GM12878 (cell line): ENCODE results near the gene PLXDC1. TPM values are rescaled to one million over a fixed set of nuclear protein-coding genes. Genes with fewer than 3 reads are reported as not detected.

Experiments used
- ATAC-seq: fragments of 200-7000 bp; cut with Tn5 transposase; 3 replicates; pipeline ENCODE4 v1.9.1; 2020; ENCODE audit warnings: mild to moderate bottlenecking, moderate library complexity
- BruUV-seq: library from RNA; stranded (reverse); fragments of 400-500 nt; replicated peaks from 2 replicates; lab custom pipeline; 2021; lab: Mats Ljungman, UMichigan
- CTCF ChIA-PET: fragments of 300-600 bp; sonication (Branson Sonifier 250); formaldehyde crosslinking; extraction: SDS; loops from one replicate; lab custom pipeline; 2021; ENCODE audit warnings: inconsistent platforms; lab: Yijun Ruan, JAX
- POLR2A ChIA-PET: fragments of 350-600 bp; formaldehyde crosslinking; extraction: SDS; loops from one replicate; lab custom pipeline; 2021; ENCODE audit warnings: inconsistent platforms; lab: Charles Lee
- RAD21 ChIA-PET: fragments of 300-600 bp; sonication (Branson Sonifier 250); formaldehyde crosslinking; loops from one replicate; lab custom pipeline; 2023; ENCODE audit warnings: antibody characterized with exemption; ENCODE audit not compliant: unreplicated experiment; lab: Charles Lee
- SMC1A ChIA-PET: fragments of 300-600 bp; sonication (Branson Sonifier 250); formaldehyde crosslinking; loops from one replicate; lab custom pipeline; 2023; ENCODE audit not compliant: unreplicated experiment, uncharacterized antibody; lab: Charles Lee
- DNase-seq: peaks from one replicate; pipeline ENCODE4 v3.0.0-alpha.2; 2011; ENCODE audit warnings: low read depth, low spot score
- FAIRE-seq: peaks from 3 replicates; lab custom pipeline; 2011; peaks lifted over from hg19 to GRCh38; lab: Jason Lieb, UNC
- H2AFZ ChIP-seq: 2 replicates; pipeline ENCODE4 v1.6.0; 2011; ENCODE audit warnings: low read depth, low read length, control low read depth; ENCODE audit not compliant: control insufficient read depth
- H3K27ac ChIP-seq: 2 replicates; pipeline ENCODE4 v1.5.1; 2011; ENCODE audit warnings: control low read depth; ENCODE audit not compliant: control insufficient read depth, insufficient read depth
- H3K27me3 ChIP-seq, 2 experiments: replicated peaks in 1 of 2; 2 replicates each; pipeline versions ENCODE4 v1.6.0 to v1.6.1; 2011; ENCODE audit warnings: low read length in 1 of 2; ENCODE audit not compliant: control insufficient read depth in 2 of 2, insufficient read depth in 2 of 2
- H3K36me3 ChIP-seq, 2 experiments: 2 replicates each; pipeline ENCODE4 v1.5.1; 2011; ENCODE audit warnings: low read length in 1 of 2; ENCODE audit not compliant: control insufficient read depth in 2 of 2, insufficient read depth in 2 of 2
- H3K4me1 ChIP-seq: 2 replicates; pipeline ENCODE4 v1.6.1; 2011; ENCODE audit warnings: mild to moderate bottlenecking, low read length, moderate library complexity, mixed read lengths; ENCODE audit not compliant: control insufficient read depth, insufficient read depth
- H3K4me2 ChIP-seq: 2 replicates; pipeline ENCODE4 v1.6.0; 2011; ENCODE audit warnings: control low read depth; ENCODE audit not compliant: control insufficient read depth, insufficient read depth
- H3K4me3 ChIP-seq: fragments of 200-600 bp; sonication (generic); 2 replicates; pipeline ENCODE4 v1.5.1; 2016
- H3K79me2 ChIP-seq: 2 replicates; pipeline ENCODE4 v1.6.0; 2011; ENCODE audit warnings: low read length; ENCODE audit not compliant: control insufficient read depth, insufficient read depth
- H3K9ac ChIP-seq: 2 replicates; pipeline ENCODE4 v1.8.0; 2011; ENCODE audit warnings: low read length, control low read depth, mixed read lengths; ENCODE audit not compliant: control insufficient read depth, insufficient read depth
- H3K9me3 ChIP-seq: replicated peaks from 3 replicates; pipeline ENCODE4 v1.5.1; 2011; ENCODE audit warnings: mild to moderate bottlenecking, low read length; ENCODE audit not compliant: control insufficient read depth, insufficient read depth
- H4K20me1 ChIP-seq: 2 replicates; pipeline ENCODE4 v1.6.0; 2011; ENCODE audit not compliant: control insufficient read depth, insufficient read depth
- BCL11A ChIP-seq: IDR thresholded peaks from 2 replicates; pipeline ENCODE4 v1.6.1; 2011; ENCODE audit warnings: low read depth, low read length
- CREB1 ChIP-seq: IDR thresholded peaks from 2 replicates; pipeline ENCODE4 v1.6.1; 2012; ENCODE audit warnings: low read depth, mild to moderate bottlenecking, inconsistent platforms
- DPF2 ChIP-seq: fragments of 450-650 bp; IDR thresholded peaks from 2 replicates; pipeline ENCODE4 v1.6.1; 2017; ENCODE audit warnings: mild to moderate bottlenecking
- EP300 ChIP-seq, 2 experiments: fragments of 150-350 bp in 1 of 2; IDR thresholded peaks; 2 replicates each; pipeline ENCODE4 v1.6.1; 2011 to 2012; ENCODE audit warnings: low read depth in 2 of 2, low read length in 2 of 2, borderline replicate concordance in 1 of 2, improper control_type of control experiment in 1 of 2, inconsistent platforms in 1 of 2; ENCODE audit not compliant: control insufficient read depth in 1 of 2
- IRF5 ChIP-seq: fragments of 450-650 bp; IDR thresholded peaks from 2 replicates; pipeline ENCODE4 v1.6.1; 2017; ENCODE audit warnings: borderline replicate concordance
- YBX1 ChIP-seq: fragments of 450-650 bp; IDR thresholded peaks from 2 replicates; pipeline ENCODE4 v1.6.1; 2016; ENCODE audit warnings: antibody characterized with exemption
- ZNF687 ChIP-seq: fragments of 450-650 bp; IDR thresholded peaks from 2 replicates; pipeline ENCODE4 v1.6.1; 2017; ENCODE audit warnings: mild to moderate bottlenecking, moderate library complexity
- WGBS: methylation state at CpG from one replicate; pipeline ENCODE4 v1.1.6; 2016; ENCODE audit warnings: low lambda C conversion rate; ENCODE audit not compliant: insufficient replicate concordance, insufficient coverage; ENCODE audit errors: missing lambda C conversion rate; 5-methylcytosine and 5-hydroxymethylcytosine counted together
- in situ Hi-C: fragments of 300-500 bp; cut with MboI; formaldehyde crosslinking; loops from 9 replicates; pipeline ENCODE4 v1.14.3; 2018; ENCODE audit warnings: mixed read lengths
- intact Hi-C: fragments of 100-400 bp; cut with micrococcal nuclease; formaldehyde crosslinking; loops from one replicate; pipeline ENCODE4 v1.14.2; 2022; ENCODE audit not compliant: unreplicated experiment
- polyA plus RNA-seq, 11 experiments: library from polyadenylated mRNA; depleted of rRNA in 4 of 11; unstranded in 6 of 11; stranded (reverse) in 5 of 11; fragments of >200 nt; fragmentation: Nextera tagmentation in 4 of 11; fragmentation: Illumina TruSeq in 1 of 11; extraction: Ambion mirVana in 4 of 11; extraction: Trizol in 1 of 11; gene quantifications; 1 replicate in 1 of 11; 2 replicates in 10 of 11; pipeline versions ENCODE4 v1.2.1 to v1.2.3, GENCODE V29; 2011 to 2016; ENCODE audit warnings: inconsistent platforms in 2 of 11, missing spikeins in 2 of 11, low read depth in 1 of 11
- small RNA-seq: library from RNA; depleted of rRNA; stranded (forward); fragments of <200 nt; gene quantifications from one replicate; pipeline ENCODE3, GENCODE V24; 2014
- total RNA-seq, 4 experiments: library from RNA; depleted of rRNA in 3 of 4; stranded (reverse); fragments of >200 nt in 3 of 4; fragmentation: Illumina TruSeq in 1 of 4; extraction: Trizol in 1 of 4; gene quantifications; 2 replicates each; pipeline versions ENCODE4 v1.2.1 to v1.2.3, GENCODE V29; 2013 to 2021

Gene PLXDC1
- total and polyA plus RNA-seq, 10 of the 15 experiments (the other 5 are each of a cell fraction or from before 2014, with no cell fraction given), result 0.03 to 0.30 (median 0.22) TPM; not detected in 7

GRCh38 chr17:39014044-39014794 is 137.2 kb downstream of the PLXDC1 start:
- ChIA-PET POLR2A (no interaction called here), SMC1A (no interaction called here)
- H3K4me3 ChIP-seq, result no peak overlapping the region
- in situ Hi-C loops, result no loop called here
- no TSS peak for BruUV-seq
- 92% methylated on average over 4 of the region's 4 CpGs for WGBS
- no peak overlapping the region for H3K9ac ChIP-seq
- no peak for FAIRE-seq
- no peaks in the 10 kb centered on the region for H3K36me3 ChIP-seq
- no peaks in the 10 kb centered on the region for H3K79me2 ChIP-seq
- no peak for DNase-seq
- no peak for TF ChIP-seq CREB1
- TF ChIP-seq BCL11A, result no peak
- no peak for TF ChIP-seq YBX1
- no peak for TF ChIP-seq DPF2
- TF ChIP-seq IRF5, result no peak
- no peak for TF ChIP-seq ZNF687
- TF ChIP-seq EP300 (IDR thresholded peaks at IDR 0.05; ENCODE audit: borderline replicate concordance in 1 of 2, control insufficient read depth in 1 of 2, low read depth in 2 of 2, low read length in 2 of 2), result no peak
- TF ChIP-seq, all 136 proteins: peak for 0
- RAD21 ChIA-PET, result no interaction called here
- H2AFZ ChIP-seq, result no peak overlapping the region
- intact Hi-C loops, result no loop called here
- no peaks in the 10 kb centered on the region for H3K9me3 ChIP-seq
- H4K20me1 ChIP-seq, result no peaks in the 10 kb centered on the region
- no peaks in the 10 kb centered on the region for H3K27me3 ChIP-seq
- CTCF ChIA-PET, result no interaction called here
- H3K27ac ChIP-seq, result no peak overlapping the region
- H3K4me1 ChIP-seq, result 0 out of 2 replicates have a peak, but pooled peaks cover 3% of the 10 kb centered on the region
- ATAC-seq, result no peak
- no peak overlapping the region for H3K4me2 ChIP-seq

Small RNAs within 50 kb of the gene (small RNA-seq; reads per million reads assigned to genes)
- gene AC091178.1, result not detected

Other genes with a start within 250 kb of the PLXDC1 start
- not detected in 2 replicates for gene FBXO47, start 184.2 kb downstream of the PLXDC1 start, total RNA-seq (2014; rRNA removed)
- gene FBXO47, start 184.2 kb downstream of the PLXDC1 start, total RNA-seq (2014; rRNA removed; fragmentation: Illumina TruSeq; extraction: Trizol), result not detected in 2 replicates
- not detected in 2 replicates for gene FBXO47, start 184.2 kb downstream of the PLXDC1 start, total RNA-seq (2021)
- gene FBXO47, start 184.2 kb downstream of the PLXDC1 start, polyA plus RNA-seq (2011; rRNA removed), result not detected in 2 replicates
- gene FBXO47, start 184.2 kb downstream of the PLXDC1 start, polyA plus RNA-seq (2014; fragmentation: Illumina TruSeq; extraction: Trizol), result not detected in 2 replicates
- under 1 TPM; 0.04 to 0.06 TPM for gene FBXO47, start 184.2 kb downstream of the PLXDC1 start, polyA plus RNA-seq (2014; fragmentation: Nextera tagmentation; extraction: Ambion mirVana)
- gene FBXO47, start 184.2 kb downstream of the PLXDC1 start, polyA plus RNA-seq (2014; rRNA removed), result 0.06 TPM in 1 of 2 replicates, not detected in the other
- gene FBXO47, start 184.2 kb downstream of the PLXDC1 start, polyA plus RNA-seq (2016; fragmentation: Nextera tagmentation; extraction: Ambion mirVana), result not detected
- gene ARL5C, start 14.5 kb upstream of the PLXDC1 start, total RNA-seq (2014; rRNA removed), result not detected in 2 replicates
- gene ARL5C, start 14.5 kb upstream of the PLXDC1 start, total RNA-seq (2014; rRNA removed; fragmentation: Illumina TruSeq; extraction: Trizol), result not detected in 2 replicates
- not detected in 2 replicates for gene ARL5C, start 14.5 kb upstream of the PLXDC1 start, total RNA-seq (2021)
- gene ARL5C, start 14.5 kb upstream of the PLXDC1 start, polyA plus RNA-seq (2011; rRNA removed), result not detected in 2 replicates
- gene ARL5C, start 14.5 kb upstream of the PLXDC1 start, polyA plus RNA-seq (2014; fragmentation: Illumina TruSeq; extraction: Trizol), result not detected in 2 replicates
- gene ARL5C, start 14.5 kb upstream of the PLXDC1 start, polyA plus RNA-seq (2014; fragmentation: Nextera tagmentation; extraction: Ambion mirVana), result not detected
- gene ARL5C, start 14.5 kb upstream of the PLXDC1 start, polyA plus RNA-seq (2014; rRNA removed), result not detected in 2 replicates
- gene ARL5C, start 14.5 kb upstream of the PLXDC1 start, polyA plus RNA-seq (2016; fragmentation: Nextera tagmentation; extraction: Ambion mirVana), result not detected
- 6.2 and 8.7 TPM in 2 replicates for gene CACNB1, start 46.0 kb upstream of the PLXDC1 start, total RNA-seq (2014; rRNA removed)
- gene CACNB1, start 46.0 kb upstream of the PLXDC1 start, total RNA-seq (2014; rRNA removed; fragmentation: Illumina TruSeq; extraction: Trizol), result 2.3 and 4.3 TPM in 2 replicates
- gene CACNB1, start 46.0 kb upstream of the PLXDC1 start, total RNA-seq (2021), result 10.1 and 15.6 TPM in 2 replicates
- gene CACNB1, start 46.0 kb upstream of the PLXDC1 start, polyA plus RNA-seq (2011; rRNA removed), result 3.6 and 8.0 TPM in 2 replicates
- gene CACNB1, start 46.0 kb upstream of the PLXDC1 start, polyA plus RNA-seq (2014; fragmentation: Illumina TruSeq; extraction: Trizol), result 3.8 and 6.3 TPM in 2 replicates
- under 1 TPM; 0.06 to 0.18 TPM for gene CACNB1, start 46.0 kb upstream of the PLXDC1 start, polyA plus RNA-seq (2014; fragmentation: Nextera tagmentation; extraction: Ambion mirVana)
- 12.6 and 14.1 TPM in 2 replicates for gene CACNB1, start 46.0 kb upstream of the PLXDC1 start, polyA plus RNA-seq (2014; rRNA removed)
- gene CACNB1, start 46.0 kb upstream of the PLXDC1 start, polyA plus RNA-seq (2016; fragmentation: Nextera tagmentation; extraction: Ambion mirVana), result 1 to 10 TPM; 4.7 to 6.5 TPM
- 3,345 and 3,660 TPM in 2 replicates for gene RPL19, start 48.6 kb upstream of the PLXDC1 start, total RNA-seq (2014; rRNA removed)
- gene RPL19, start 48.6 kb upstream of the PLXDC1 start, total RNA-seq (2014; rRNA removed; fragmentation: Illumina TruSeq; extraction: Trizol), result 4,424 and 4,557 TPM in 2 replicates
- 2,884 and 2,984 TPM in 2 replicates for gene RPL19, start 48.6 kb upstream of the PLXDC1 start, total RNA-seq (2021)
- 2,325 and 2,496 TPM in 2 replicates for gene RPL19, start 48.6 kb upstream of the PLXDC1 start, polyA plus RNA-seq (2011; rRNA removed)
- 2,387 and 5,536 TPM in 2 replicates for gene RPL19, start 48.6 kb upstream of the PLXDC1 start, polyA plus RNA-seq (2014; fragmentation: Illumina TruSeq; extraction: Trizol)
- 1,000 to 10,000 TPM; 4,826 to 5,082 TPM for gene RPL19, start 48.6 kb upstream of the PLXDC1 start, polyA plus RNA-seq (2014; fragmentation: Nextera tagmentation; extraction: Ambion mirVana)
- 4,304 and 4,328 TPM in 2 replicates for gene RPL19, start 48.6 kb upstream of the PLXDC1 start, polyA plus RNA-seq (2014; rRNA removed)
- gene RPL19, start 48.6 kb upstream of the PLXDC1 start, polyA plus RNA-seq (2016; fragmentation: Nextera tagmentation; extraction: Ambion mirVana), result 1,000 to 10,000 TPM; 1,862 to 1,965 TPM
- not detected in 2 replicates for gene STAC2, start 74.3 kb upstream of the PLXDC1 start, total RNA-seq (2014; rRNA removed)
- gene STAC2, start 74.3 kb upstream of the PLXDC1 start, total RNA-seq (2014; rRNA removed; fragmentation: Illumina TruSeq; extraction: Trizol), result 0.04 TPM in 1 of 2 replicates, not detected in the other
- not detected in 2 replicates for gene STAC2, start 74.3 kb upstream of the PLXDC1 start, total RNA-seq (2021)
- not detected in 2 replicates for gene STAC2, start 74.3 kb upstream of the PLXDC1 start, polyA plus RNA-seq (2011; rRNA removed)
- not detected in 2 replicates for gene STAC2, start 74.3 kb upstream of the PLXDC1 start, polyA plus RNA-seq (2014; fragmentation: Illumina TruSeq; extraction: Trizol)
- not detected for gene STAC2, start 74.3 kb upstream of the PLXDC1 start, polyA plus RNA-seq (2014; fragmentation: Nextera tagmentation; extraction: Ambion mirVana)
- gene STAC2, start 74.3 kb upstream of the PLXDC1 start, polyA plus RNA-seq (2014; rRNA removed), result not detected in 2 replicates
- not detected for gene STAC2, start 74.3 kb upstream of the PLXDC1 start, polyA plus RNA-seq (2016; fragmentation: Nextera tagmentation; extraction: Ambion mirVana)
- 4.2 and 4.3 TPM in 2 replicates for gene FBXL20, start 250.0 kb upstream of the PLXDC1 start, total RNA-seq (2014; rRNA removed)
- gene FBXL20, start 250.0 kb upstream of the PLXDC1 start, total RNA-seq (2014; rRNA removed; fragmentation: Illumina TruSeq; extraction: Trizol), result 4.6 and 4.9 TPM in 2 replicates
- 8.3 and 9.5 TPM in 2 replicates for gene FBXL20, start 250.0 kb upstream of the PLXDC1 start, total RNA-seq (2021)
- 5.6 and 6.1 TPM in 2 replicates for gene FBXL20, start 250.0 kb upstream of the PLXDC1 start, polyA plus RNA-seq (2011; rRNA removed)
- gene FBXL20, start 250.0 kb upstream of the PLXDC1 start, polyA plus RNA-seq (2014; fragmentation: Illumina TruSeq; extraction: Trizol), result 3.6 and 4.9 TPM in 2 replicates
- 1 to 10 TPM; 1.2 TPM for gene FBXL20, start 250.0 kb upstream of the PLXDC1 start, polyA plus RNA-seq (2014; fragmentation: Nextera tagmentation; extraction: Ambion mirVana)
- gene FBXL20, start 250.0 kb upstream of the PLXDC1 start, polyA plus RNA-seq (2014; rRNA removed), result 3.5 and 3.8 TPM in 2 replicates
- 1 to 10 TPM; 5.3 to 5.4 TPM for gene FBXL20, start 250.0 kb upstream of the PLXDC1 start, polyA plus RNA-seq (2016; fragmentation: Nextera tagmentation; extraction: Ambion mirVana)